ENCODE data around the gene KCMF1.
"Not testable (repeated sequence)": the region's sequence is repeated elsewhere in the genome, so short reads cannot be mapped to it uniquely, and the experiment has no call there.

- not testable (repeated sequence) for TF ChIP-seq CTCF, POLR2A (IDR thresholded peaks at IDR 0.05)
These were observed 25.1 kb upstream of the KCMF1 start for GRCh38 chr2:84945838-84946203.
